Lower leg skin (tissue), 3 donors: ENCODE data around the gene ELMOD1.

Experiments used
- CTCF ChIP-seq, 3 donors: fragments of 450-650 bp; IDR thresholded peaks; one replicate each; pipeline ENCODE4 v1.5.1; 2016; ENCODE audit warnings: antibody characterized with exemption in 3 of 3, mild to moderate bottlenecking in 3 of 3, moderate library complexity in 2 of 3
- POLR2A ChIP-seq, 2 donors: fragments of 450-650 bp; IDR thresholded peaks; one replicate each; pipeline ENCODE4 v1.6.1; 2016 to 2017; ENCODE audit warnings: antibody characterized with exemption in 2 of 2, mild to moderate bottlenecking in 1 of 2, moderate library complexity in 1 of 2

- TF ChIP-seq POLR2A (IDR thresholded peaks at IDR 0.05) (no peak), CTCF (IDR thresholded peaks at IDR 0.05) (no peak)
Measured at GRCh38 chr11:107660066-107660465, 69.1 kb downstream of the ELMOD1 start.
